B cell (primary cell): ENCODE measurements around the gene CTDSPL. TPM values are rescaled to one million over a fixed set of nuclear protein-coding genes. Genes with fewer than 3 reads are reported as not detected.

Source experiments
- ATAC-seq: fragments of 200-7000 bp; cut with Tn5 transposase; one replicate; pipeline ENCODE4 v1.10.0; 2021; ENCODE audit warnings: low read depth, mild to moderate bottlenecking, moderate number of reproducible peaks, moderate library complexity
- CTCF ChIA-PET: fragments of 350-600 bp; sonication (Branson Sonifier 250); formaldehyde crosslinking; loops from one replicate; lab custom pipeline; 2021; ENCODE audit warnings: antibody characterized with exemption, inconsistent platforms; lab: Charles Lee
- POLR2A ChIA-PET: fragments of 350-600 bp; sonication (Branson Sonifier 250); formaldehyde crosslinking; loops from one replicate; lab custom pipeline; 2021; ENCODE audit warnings: antibody characterized with exemption; lab: Charles Lee
- DNase-seq: peaks from one replicate; pipeline ENCODE4 v3.0.0; 2013
- H2AFZ ChIP-seq: 2 replicates; pipeline ENCODE4 v1.6.1; 2012; ENCODE audit warnings: mild to moderate bottlenecking, low read depth, low read length; ENCODE audit not compliant: insufficient read depth, poor library complexity, severe bottlenecking
- H3K27ac ChIP-seq, 2 donors: 1 replicate in 1 of 2; 2 replicates in 1 of 2; pipeline ENCODE4 v1.5.1; 2012 to 2013; ENCODE audit warnings: low read length in 2 of 2, mild to moderate bottlenecking in 2 of 2, moderate library complexity in 1 of 2
- H3K27me3 ChIP-seq, 4 experiments: fragments of 200-600 bp in 1 of 4; sonication (generic) in 1 of 4; replicated peaks in 1 of 4; 1 replicate in 2 of 4; 2 replicates in 2 of 4; pipeline versions ENCODE4 v1.6.1 to v1.7.0; 2013 to 2016; ENCODE audit warnings: low read length in 3 of 4, mild to moderate bottlenecking in 2 of 4, mixed read lengths in 1 of 4, moderate library complexity in 1 of 4; ENCODE audit not compliant: insufficient read depth in 4 of 4, control insufficient read depth in 3 of 4; ENCODE audit errors: control extremely low read depth in 1 of 4
- H3K36me3 ChIP-seq, 2 experiments: replicated peaks in 1 of 2; 1 replicate in 1 of 2; 2 replicates in 1 of 2; pipeline versions ENCODE4 v1.6.1 to v1.7.1; 2013; ENCODE audit warnings: low read length in 1 of 2; ENCODE audit not compliant: insufficient read depth in 2 of 2, control insufficient read depth in 1 of 2; ENCODE audit errors: control extremely low read depth in 1 of 2, extremely low read depth in 1 of 2
- H3K4me1 ChIP-seq, 2 donors: fragments of 200-600 bp in 1 of 2; sonication (generic) in 1 of 2; 1 replicate in 1 of 2; 2 replicates in 1 of 2; pipeline versions ENCODE4 v1.5.1 to v1.6.1; 2013 to 2017; ENCODE audit warnings: low read length in 2 of 2; ENCODE audit not compliant: control insufficient read depth in 2 of 2, insufficient read depth in 2 of 2
- H3K4me2 ChIP-seq: replicated peaks from 2 replicates; pipeline ENCODE3; 2012; ENCODE audit warnings: mild to moderate bottlenecking, low read depth, low read length; ENCODE audit not compliant: poor library complexity, severe bottlenecking
- H3K4me3 ChIP-seq, 5 experiments: fragments of 200-600 bp in 1 of 5; sonication (generic) in 1 of 5; 1 replicate in 3 of 5; 2 replicates in 2 of 5; pipeline versions ENCODE4 v1.5.1 to v1.7.0; 2011 to 2016; ENCODE audit warnings: low read length in 4 of 5, mild to moderate bottlenecking in 4 of 5, low read depth in 2 of 5, control low read depth in 1 of 5, moderate library complexity in 1 of 5; ENCODE audit not compliant: insufficient read depth in 1 of 5; ENCODE audit errors: control extremely low read depth in 1 of 5, extremely low read depth in 1 of 5
- H3K79me2 ChIP-seq: fragments of 200-600 bp; sonication (generic); one replicate; pipeline ENCODE4 v1.6.0; 2016; ENCODE audit warnings: low read length; ENCODE audit not compliant: control insufficient read depth, insufficient read depth
- H3K9ac ChIP-seq: fragments of 200-600 bp; sonication (generic); 2 replicates; pipeline ENCODE4 v1.6.1; 2017; ENCODE audit warnings: mild to moderate bottlenecking, low read length, moderate library complexity
- H3K9me3 ChIP-seq, 3 donors: one replicate each; pipeline versions ENCODE4 v1.6.1 to v1.7.1; 2013; ENCODE audit warnings: low read length in 2 of 3; ENCODE audit not compliant: control insufficient read depth in 2 of 3, insufficient read depth in 1 of 3; ENCODE audit errors: control extremely low read depth in 1 of 3
- H4K20me1 ChIP-seq: 2 replicates; pipeline ENCODE4 v1.6.0; 2012; ENCODE audit warnings: mild to moderate bottlenecking, low read length; ENCODE audit not compliant: insufficient read depth, control insufficient read depth, poor library complexity, severe bottlenecking
- H3K27ac Mint-ChIP-seq: one replicate; pipeline ENCODE4 v1.8.0; 2021; ENCODE audit warnings: mixed read lengths
- H3K27me3 Mint-ChIP-seq: one replicate; pipeline ENCODE4 v1.8.0; 2021; ENCODE audit warnings: mixed read lengths
- H3K4me1 Mint-ChIP-seq: one replicate; pipeline ENCODE4 v1.8.0; 2021; ENCODE audit warnings: mixed read lengths
- H3K4me3 Mint-ChIP-seq: one replicate; pipeline ENCODE4 v1.8.0; 2021; ENCODE audit warnings: mixed read lengths
- H3K9me3 Mint-ChIP-seq: one replicate; pipeline ENCODE4 v1.8.0; 2022; ENCODE audit warnings: mixed read lengths; ENCODE audit not compliant: insufficient read depth
- EZH2 ChIP-seq: IDR thresholded peaks from 2 replicates; pipeline ENCODE4 v1.6.1; 2012; ENCODE audit warnings: borderline replicate concordance, low read depth, mild to moderate bottlenecking, moderate library complexity, low read length; ENCODE audit not compliant: insufficient read depth, poor library complexity, severe bottlenecking
- WGBS: methylation state at CpG from one replicate; pipeline ENCODE4 v1.1.5; 2013; ENCODE audit warnings: missing lambda C conversion rate; ENCODE audit not compliant: insufficient coverage; 5-methylcytosine and 5-hydroxymethylcytosine counted together
- intact Hi-C: fragments of 100-400 bp; cut with micrococcal nuclease; formaldehyde crosslinking; loops from one replicate; pipeline ENCODE4 v1.10.0; 2022
- polyA plus RNA-seq: library from polyadenylated mRNA; depleted of rRNA; stranded (reverse); fragments of >200 nt; gene quantifications from 2 replicates; pipeline ENCODE4 v1.2.3, GENCODE V29; 2012
- total RNA-seq, 2 donors: library from RNA; stranded (reverse); fragments of 120-200 nt in 1 of 2; gene quantifications; 1 replicate in 1 of 2; 2 replicates in 1 of 2; pipeline versions ENCODE4 v1.2.3 to v1.2.4, GENCODE V29; 2013 to 2022
- TF ChIP-seq, protein P1 (sequence below): fragments of 200-600 bp; IDR thresholded peaks from one replicate; pipeline ENCODE4 v1.8.0; 2022; ENCODE audit warnings: antibody characterized with exemption, mild to moderate bottlenecking

The CTDSPL gene
- total and polyA plus RNA-seq, 2 donors (not counting 1 experiment from before 2014, with no cell fraction given): not detected

DNA sequence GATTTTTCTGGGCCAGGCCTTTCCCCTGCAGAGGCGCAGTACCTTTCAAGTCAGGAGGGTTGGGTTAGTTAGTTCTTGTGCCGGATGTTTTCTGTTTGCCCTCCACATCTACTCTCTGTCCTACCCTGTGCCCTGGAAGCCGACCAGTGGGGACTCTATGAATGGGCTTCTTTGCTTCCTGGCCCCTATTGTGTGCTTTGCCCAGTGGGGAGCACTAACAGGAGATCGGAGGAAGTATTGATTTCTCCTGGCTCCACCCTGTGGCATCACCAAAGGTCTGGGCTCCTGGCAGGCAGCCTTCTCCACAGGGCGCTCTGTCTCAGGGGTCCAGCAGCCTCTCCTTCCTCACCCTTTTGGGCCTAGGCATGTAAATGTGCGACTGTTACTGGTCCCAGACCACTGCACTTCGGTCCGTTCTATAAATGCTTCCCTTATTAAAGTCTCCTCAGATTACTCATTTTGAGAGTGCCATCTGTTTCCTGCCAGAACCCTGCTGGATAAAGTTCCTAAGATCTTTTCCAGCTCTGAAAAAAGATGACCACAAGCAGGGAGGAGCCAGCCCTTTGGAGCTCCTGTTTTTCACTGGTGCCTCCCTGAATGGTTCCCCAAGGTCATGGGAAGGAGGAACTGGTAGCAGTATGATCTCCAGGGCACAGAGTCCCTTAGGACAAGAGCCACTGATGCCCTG lies 44.5 kb downstream of the CTDSPL start:
- H3K27ac Mint-ChIP-seq: no peak overlapping the region

DNA sequence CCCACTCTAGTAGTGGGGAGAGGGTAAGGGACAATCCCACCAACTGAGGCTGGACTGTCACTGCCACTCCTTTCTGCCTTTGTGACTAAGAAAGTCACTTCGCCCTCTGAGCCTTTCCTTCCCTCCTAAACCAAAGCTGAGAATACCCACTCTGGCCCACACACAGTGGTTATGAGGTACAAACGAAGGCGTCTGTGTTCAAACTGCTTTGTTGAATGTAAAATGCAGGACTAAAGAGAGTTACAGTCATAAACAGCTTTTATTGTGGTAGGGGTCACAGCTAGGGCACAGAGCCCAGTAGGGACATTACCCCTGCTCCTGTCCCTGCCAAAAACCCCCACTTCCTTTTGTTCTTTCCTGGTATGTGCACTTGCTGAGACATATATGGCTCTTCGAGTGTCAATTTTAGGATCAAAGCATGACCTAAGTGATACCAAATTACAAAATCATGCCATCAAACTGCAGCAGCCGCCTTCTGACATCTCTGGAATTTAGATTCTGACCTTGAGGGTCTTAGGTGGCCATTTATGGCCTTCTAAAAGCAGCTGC lies 45.1 kb downstream of the CTDSPL start:
- Histone ChIP-seq H3K4me2 (no peak overlapping the region), H3K9ac (no peak overlapping the region), H3K36me3 (no peaks in the 10 kb centered on the region), H4K20me1 (no peaks in the 10 kb centered on the region), H3K9me3 (no peaks in the 10 kb centered on the region), H3K4me3 (no peak overlapping the region), H2AFZ (no peak overlapping the region), H3K27ac (no peak overlapping the region), H3K4me1 (no peaks in the 10 kb centered on the region), H3K79me2 (no peaks in the 10 kb centered on the region), H3K27me3 (peaks cover 0 to 11% (median under 1%) of the 10 kb centered on the region in 4 experiments)
- intact Hi-C loops: no loop called here
- no peak overlapping the region for H3K27ac Mint-ChIP-seq
- peaks cover 17% of the 10 kb centered on the region for H3K27me3 Mint-ChIP-seq
- POLR2A ChIA-PET: no interaction called here
- DNase-seq (no peak), ATAC-seq (no peak)
- H3K4me3 Mint-ChIP-seq: no peak overlapping the region
- TF ChIP-seq, protein P1, sequence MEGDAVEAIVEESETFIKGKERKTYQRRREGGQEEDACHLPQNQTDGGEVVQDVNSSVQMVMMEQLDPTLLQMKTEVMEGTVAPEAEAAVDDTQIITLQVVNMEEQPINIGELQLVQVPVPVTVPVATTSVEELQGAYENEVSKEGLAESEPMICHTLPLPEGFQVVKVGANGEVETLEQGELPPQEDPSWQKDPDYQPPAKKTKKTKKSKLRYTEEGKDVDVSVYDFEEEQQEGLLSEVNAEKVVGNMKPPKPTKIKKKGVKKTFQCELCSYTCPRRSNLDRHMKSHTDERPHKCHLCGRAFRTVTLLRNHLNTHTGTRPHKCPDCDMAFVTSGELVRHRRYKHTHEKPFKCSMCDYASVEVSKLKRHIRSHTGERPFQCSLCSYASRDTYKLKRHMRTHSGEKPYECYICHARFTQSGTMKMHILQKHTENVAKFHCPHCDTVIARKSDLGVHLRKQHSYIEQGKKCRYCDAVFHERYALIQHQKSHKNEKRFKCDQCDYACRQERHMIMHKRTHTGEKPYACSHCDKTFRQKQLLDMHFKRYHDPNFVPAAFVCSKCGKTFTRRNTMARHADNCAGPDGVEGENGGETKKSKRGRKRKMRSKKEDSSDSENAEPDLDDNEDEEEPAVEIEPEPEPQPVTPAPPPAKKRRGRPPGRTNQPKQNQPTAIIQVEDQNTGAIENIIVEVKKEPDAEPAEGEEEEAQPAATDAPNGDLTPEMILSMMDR: no peak
- TF ChIP-seq EZH2: no peak
- H3K4me1 Mint-ChIP-seq: no peaks in the 10 kb centered on the region
- no peaks in the 10 kb centered on the region for H3K9me3 Mint-ChIP-seq
- CTCF ChIA-PET: no interaction called here
- WGBS: no CpG with 5 or more reads among the region's 5 CpGs

More for the DNA sequence above, 44.5 kb downstream of the CTDSPL start:
- Histone ChIP-seq H3K9me3 (no peaks in the 10 kb centered on the region), H3K9ac (no peak overlapping the region), H3K36me3 (no peaks in the 10 kb centered on the region), H2AFZ (no peak overlapping the region), H3K79me2 (no peaks in the 10 kb centered on the region), H3K27me3 (peaks cover 0 to 11% (median under 1%) of the 10 kb centered on the region in 4 experiments), H3K4me2 (no peak overlapping the region), H4K20me1 (no peaks in the 10 kb centered on the region), H3K4me1 (no peaks in the 10 kb centered on the region), H3K27ac (no peak overlapping the region), H3K4me3 (no peak overlapping the region)
- TF ChIP-seq, protein P1: no peak
- no peak for TF ChIP-seq EZH2
- peaks cover 17% of the 10 kb centered on the region for H3K27me3 Mint-ChIP-seq
- no peaks in the 10 kb centered on the region for H3K4me1 Mint-ChIP-seq
- H3K4me3 Mint-ChIP-seq: no peak overlapping the region
- no peaks in the 10 kb centered on the region for H3K9me3 Mint-ChIP-seq
- POLR2A ChIA-PET: no interaction called here
- intact Hi-C loops: no loop called here
- WGBS: 44% methylated on average over 5 of the region's 8 CpGs
- ATAC-seq (no peak), DNase-seq (no peak)
- CTCF ChIA-PET: no interaction called here
